GM19238 (cell line): ENCODE data around the gene ARL6IP4.
"Not testable (repeated sequence)": the region's sequence is repeated elsewhere in the genome, so short reads cannot be mapped to it uniquely, and the experiment has no call there.

Source experiments
- DNase-seq: peaks from one replicate; pipeline ENCODE4 v3.0.0; 2011; ENCODE audit warnings: low spot score; ENCODE audit not compliant: insufficient read length

The ARL6IP4 gene

GRCh38 chr12:123010681-123011080 lies 30.2 kb downstream of the ARL6IP4 start:
- no peak for DNase-seq

- no peak for DNase-seq
These were observed 31.2 kb downstream of the ARL6IP4 start for GRCh38 chr12:123011701-123012100.

GRCh38 chr12:123013185-123014095 lies 33.0 kb downstream of the ARL6IP4 start:
- no peak for DNase-seq

GRCh38 chr12:123014473-123014872 lies 34.0 kb downstream of the ARL6IP4 start:
- DNase-seq = not testable (repeated sequence)

- DNase-seq = no peak
These were observed 37.3 kb downstream of the ARL6IP4 start for GRCh38 chr12:123017753-123018152.

GRCh38 chr12:123019841-123020138 lies 39.3 kb downstream of the ARL6IP4 start:
- DNase-seq = no peak

- no peak for DNase-seq
These were observed 41.5 kb downstream of the ARL6IP4 start for GRCh38 chr12:123021688-123022604.

- DNase-seq = no peak
These were observed 42.4 kb downstream of the ARL6IP4 start for GRCh38 chr12:123022846-123023245.

GRCh38 chr12:123024819-123025391 lies 44.4 kb downstream of the ARL6IP4 start:
- no peak for DNase-seq

GRCh38 chr12:123026094-123026853 lies 45.8 kb downstream of the ARL6IP4 start:
- DNase-seq = no peak

- no peak for DNase-seq
These were observed 47.4 kb downstream of the ARL6IP4 start for GRCh38 chr12:123027726-123028445.

- no peak for DNase-seq
These were observed 48.0 kb downstream of the ARL6IP4 start for GRCh38 chr12:123028475-123028874.

- no peak for DNase-seq
These were observed 49.1 kb downstream of the ARL6IP4 start for GRCh38 chr12:123029550-123029949.

- DNase-seq = no peak
These were observed 50.2 kb downstream of the ARL6IP4 start for GRCh38 chr12:123030686-123031085.

GRCh38 chr12:123031171-123031845 lies 50.8 kb downstream of the ARL6IP4 start:
- DNase-seq = no peak
